Gastrocnemius medialis (tissue), 4 donors: Measurements from ENCODE around the gene LRRC27. TPM values are rescaled to one million over a fixed set of nuclear protein-coding genes. Genes with fewer than 3 reads are reported as not detected.

Experiments
- ATAC-seq, 2 donors: fragments of 150-250 bp; one replicate each; pipeline ENCODE4 v1.9.1; 2016
- DNase-seq, 2 donors: peaks; one replicate each; pipeline ENCODE4 v3.0.0-alpha.2; 2019
- H3K27ac ChIP-seq, 4 donors: fragments of 200-600 bp; sonication (generic); 1 replicate in 1 of 4; 2 replicates in 3 of 4; pipeline ENCODE4 v1.5.1; 2016 to 2018; ENCODE audit warnings: mild to moderate bottlenecking in 2 of 4, moderate library complexity in 1 of 4
- H3K27me3 ChIP-seq, 3 donors: fragments of 200-600 bp; sonication (generic) in 2 of 3; 1 replicate in 1 of 3; 2 replicates in 2 of 3; pipeline versions ENCODE4 v1.5.1 to v1.6.0; 2016 to 2019; ENCODE audit warnings: mild to moderate bottlenecking in 1 of 3, moderate library complexity in 1 of 3
- H3K36me3 ChIP-seq, 2 donors: fragments of 200-600 bp; sonication (generic) in 1 of 2; one replicate each; pipeline ENCODE4 v1.5.1; 2017 to 2018
- H3K4me1 ChIP-seq, 2 donors: fragments of 200-600 bp; sonication (generic) in 1 of 2; one replicate each; pipeline ENCODE4 v1.5.1; 2016 to 2017; ENCODE audit warnings: mild to moderate bottlenecking in 2 of 2
- H3K4me3 ChIP-seq, 4 donors: fragments of 200-600 bp; sonication (generic) in 3 of 4; 1 replicate in 1 of 4; 2 replicates in 3 of 4; pipeline ENCODE4 v1.5.1; 2016 to 2019; ENCODE audit warnings: mild to moderate bottlenecking in 2 of 4
- H3K9me3 ChIP-seq, 3 donors: fragments of 200-600 bp; sonication (generic) in 2 of 3; 1 replicate in 1 of 3; 2 replicates in 2 of 3; pipeline ENCODE4 v1.5.1; 2016 to 2019
- CTCF ChIP-seq, 5 experiments: fragments of 450-650 bp in 3 of 5; fragments of 200-600 bp in 2 of 5; sonication (generic) in 2 of 5; IDR thresholded peaks in 4 of 5; conservative IDR thresholded peaks in 1 of 5; 1 replicate in 4 of 5; 2 replicates in 1 of 5; pipeline ENCODE4 v1.5.1; 2016 to 2019; ENCODE audit warnings: antibody characterized with exemption in 5 of 5, mild to moderate bottlenecking in 3 of 5, moderate library complexity in 3 of 5
- POLR2A ChIP-seq, 2 donors: fragments of 450-650 bp; IDR thresholded peaks; one replicate each; pipeline ENCODE4 v1.6.1; 2017; ENCODE audit warnings: antibody characterized with exemption in 2 of 2, mild to moderate bottlenecking in 2 of 2, moderate library complexity in 2 of 2
- in situ Hi-C, 4 donors: fragments of 200-750 bp; cut with MboI; loops; one replicate each; pipeline versions ENCODE4 v1.15.0 to v1.8.0; 2017; ENCODE audit warnings: low sequenced_read_pairs in 4 of 4
- intact Hi-C: fragments of 100-400 bp; cut with DNase I; formaldehyde crosslinking; loops from one replicate; pipeline ENCODE4 v1.15.1; 2023; ENCODE audit warnings: low total_unique reads
- total RNA-seq, 4 donors: library from RNA; depleted of rRNA; stranded (reverse); fragments of >200 nt; gene quantifications; one replicate each; pipeline versions ENCODE4 v1.1.0 to v1.2.3, GENCODE V29; 2016

The LRRC27 gene
- total RNA-seq, 4 donors from 2014 or later, result 1.0 to 7.0 (median 4.1) TPM

- intact Hi-C loops (loop anchor here (10.0 kb wide), 1 partner anchor 183 kb away; no protein-coding TSS in a partner anchor), in situ Hi-C loops (loop anchor here in 3 of 4 donors (5.0 to 25.0 kb wide), 3 partner anchors 50 to 245 kb away; partner anchors contain the start of gene INPP5A (in 1 of the 3))
- TF ChIP-seq CTCF (IDR thresholded peaks at IDR 0.05 in 4 of 5, conservative IDR thresholded peaks at IDR 0.05 in 1 of 5) (no peak), POLR2A (IDR thresholded peaks at IDR 0.05) (no peak)
- Histone ChIP-seq H3K27ac (no peak overlapping the region), H3K4me1 (peaks cover 5 to 21% of the 10 kb centered on the region in 2 donors), H3K4me3 (no peak overlapping the region), H3K36me3 (no peaks in the 10 kb centered on the region), H3K27me3 (no peaks in the 10 kb centered on the region), H3K9me3 (no peaks in the 10 kb centered on the region)
- ATAC-seq (no peak), DNase-seq (peak in 1 of 2 donors; percentile 6)
Measured at GRCh38 chr10:132392184-132392800, 60.3 kb downstream of the LRRC27 start.

- Histone ChIP-seq H3K27me3 (no peaks in the 10 kb centered on the region), H3K9me3 (no peaks in the 10 kb centered on the region), H3K4me1 (peaks cover 10 to 23% of the 10 kb centered on the region in 2 donors), H3K36me3 (no peaks in the 10 kb centered on the region), H3K27ac (no peak overlapping the region), H3K4me3 (no peak overlapping the region)
- DNase-seq (peak in 1 of 2 donors; percentile 10), ATAC-seq (no peak)
- in situ Hi-C loops (loop anchor here in 3 of 4 donors (5.0 to 25.0 kb wide), 3 partner anchors 49 to 244 kb away; partner anchors contain the start of gene INPP5A (in 1 of the 3)), intact Hi-C loops (loop anchor here (10.0 kb wide), 1 partner anchor 182 kb away; no protein-coding TSS in a partner anchor)
- TF ChIP-seq POLR2A (IDR thresholded peaks at IDR 0.05) (no peak), CTCF (IDR thresholded peaks at IDR 0.05 in 4 of 5, conservative IDR thresholded peaks at IDR 0.05 in 1 of 5) (no peak)
Measured at GRCh38 chr10:132392811-132393694, 61.1 kb downstream of the LRRC27 start.

GRCh38 chr10:132393695-132394181 is 61.7 kb downstream of the LRRC27 start:
- Histone ChIP-seq H3K9me3 (no peaks in the 10 kb centered on the region), H3K27ac (peak overlapping the region in 2 of 4 donors; percentile 97 to 98), H3K4me1 (peaks cover 14 to 30% of the 10 kb centered on the region in 2 donors), H3K36me3 (no peaks in the 10 kb centered on the region), H3K4me3 (no peak overlapping the region), H3K27me3 (no peaks in the 10 kb centered on the region)
- intact Hi-C loops (loop anchor here (10.0 kb wide), 1 partner anchor 181 kb away; no protein-coding TSS in a partner anchor), in situ Hi-C loops (loop anchor here in 3 of 4 donors (5.0 to 25.0 kb wide), 3 partner anchors 49 to 244 kb away; partner anchors contain the start of gene INPP5A (in 1 of the 3))
- TF ChIP-seq POLR2A (IDR thresholded peaks at IDR 0.05), result no peak
- TF ChIP-seq CTCF (IDR thresholded peaks at IDR 0.05 in 4 of 5, conservative IDR thresholded peaks at IDR 0.05 in 1 of 5), result no peak
- DNase-seq (no peak), ATAC-seq (no peak)

GRCh38 chr10:132394201-132394811 is 62.3 kb downstream of the LRRC27 start:
- intact Hi-C loops (loop anchor here (10.0 kb wide), 1 partner anchor 180 kb away; no protein-coding TSS in a partner anchor), in situ Hi-C loops (loop anchor here in 3 of 4 donors (5.0 to 25.0 kb wide), 3 partner anchors 48 to 243 kb away; partner anchors contain the start of gene INPP5A (in 1 of the 3))
- Histone ChIP-seq H3K4me1 (peaks cover 19 to 31% of the 10 kb centered on the region in 2 donors), H3K4me3 (no peak overlapping the region), H3K27me3 (no peaks in the 10 kb centered on the region), H3K36me3 (no peaks in the 10 kb centered on the region), H3K27ac (peak overlapping the region; percentile 88 to 98 (median 96)), H3K9me3 (no peaks in the 10 kb centered on the region)
- TF ChIP-seq POLR2A (IDR thresholded peaks at IDR 0.05), result no peak
- TF ChIP-seq CTCF (IDR thresholded peaks at IDR 0.05 in 4 of 5, conservative IDR thresholded peaks at IDR 0.05 in 1 of 5), result no peak
- ATAC-seq (no peak), DNase-seq (no peak)
